ENCODE data around the gene ZNF688. TPM values are rescaled to one million over a fixed set of nuclear protein-coding genes. Genes with fewer than 3 reads are reported as not detected.
A peak's percentile ranks its signal among the peaks of the same experiment; 100 is the strongest.

Gene ZNF688
- total and polyA plus RNA-seq, 9 of the 15 experiments (the other 6 are each of a cell fraction or from before 2014, with no cell fraction given), result 0.48 to 12.9 (median 4.5) TPM

GRCh38 chr16:30526823-30527634, 44.5 kb downstream of the ZNF688 start (continued):
- TF ChIP-seq ESRRA (IDR thresholded peaks at IDR 0.05; ENCODE audit: borderline replicate concordance, low read depth) (peak; percentile 100), CEBPZ (IDR thresholded peaks at IDR 0.05; ENCODE audit: borderline replicate concordance, low read depth, low read length) (no peak), ZNF384 (IDR thresholded peaks at IDR 0.05; ENCODE audit: low read depth, low read length) (no peak), L3MBTL2 (IDR thresholded peaks at IDR 0.05) (peak; percentile 54), ASH1L (IDR thresholded peaks at IDR 0.05; ENCODE audit: borderline replicate concordance, low read depth, partially characterized antibody) (no peak), ARNT (IDR thresholded peaks at IDR 0.05) (no peak), PHTF2 (CRISPR knock-in tag; IDR thresholded peaks at IDR 0.05) (no peak), ZNF76 (CRISPR knock-in tag; IDR thresholded peaks at IDR 0.05; ENCODE audit: borderline replicate concordance) (0 out of 2 replicates have a peak, but pooled peaks have one; percentile 49), HDAC8 (tag; IDR thresholded peaks at IDR 0.05) (no peak), SNAPC5 (CRISPR knock-in tag; IDR thresholded peaks at IDR 0.05) (no peak), UBTF (IDR thresholded peaks at IDR 0.05; ENCODE audit: borderline replicate concordance in 1 of 2, low read depth in 2 of 2, low read length in 2 of 2) (peak; percentile 45 to 54; a peak in 2 of 4 replicates), PHF8 (IDR thresholded peaks at IDR 0.05; ENCODE audit: borderline replicate concordance, low read length) (peak; percentile 63), ZNF778 (CRISPR knock-in tag; IDR thresholded peaks at IDR 0.05) (no peak), NONO (IDR thresholded peaks at IDR 0.05; ENCODE audit: low read depth in 2 of 2, low read length in 1 of 2) (peak; percentile 46 to 70; a peak in 2 of 4 replicates), MTA2 (IDR thresholded peaks at IDR 0.05; ENCODE audit: low read depth) (no peak), RBM14 (IDR thresholded peaks at IDR 0.05; ENCODE audit: borderline replicate concordance, insufficient read depth, low read depth, low read length) (0 out of 2 replicates have a peak, but pooled peaks have one; percentile 35)
- TF ChIP-seq, protein P1, sequence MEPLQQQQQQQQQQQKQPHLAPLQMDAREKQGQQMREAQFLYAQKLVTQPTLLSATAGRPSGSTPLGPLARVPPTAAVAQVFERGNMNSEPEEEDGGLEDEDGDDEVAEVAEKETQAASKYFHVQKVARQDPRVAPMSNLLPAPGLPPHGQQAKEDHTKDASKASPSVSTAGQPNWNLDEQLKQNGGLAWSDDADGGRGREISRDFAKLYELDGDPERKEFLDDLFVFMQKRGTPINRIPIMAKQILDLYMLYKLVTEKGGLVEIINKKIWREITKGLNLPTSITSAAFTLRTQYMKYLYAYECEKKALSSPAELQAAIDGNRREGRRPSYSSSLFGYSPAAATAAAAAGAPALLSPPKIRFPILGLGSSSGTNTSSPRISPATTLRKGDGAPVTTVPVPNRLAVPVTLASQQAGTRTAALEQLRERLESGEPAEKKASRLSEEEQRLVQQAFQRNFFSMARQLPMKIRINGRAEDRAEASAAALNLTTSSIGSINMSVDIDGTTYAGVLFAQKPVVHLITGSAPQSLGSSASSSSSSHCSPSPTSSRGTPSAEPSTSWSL (CRISPR knock-in tag; IDR thresholded peaks at IDR 0.05; ENCODE audit: borderline replicate concordance), result 0 out of 2 replicates have a peak, but pooled peaks have one; percentile 42
- TF ChIP-seq, protein P2, sequence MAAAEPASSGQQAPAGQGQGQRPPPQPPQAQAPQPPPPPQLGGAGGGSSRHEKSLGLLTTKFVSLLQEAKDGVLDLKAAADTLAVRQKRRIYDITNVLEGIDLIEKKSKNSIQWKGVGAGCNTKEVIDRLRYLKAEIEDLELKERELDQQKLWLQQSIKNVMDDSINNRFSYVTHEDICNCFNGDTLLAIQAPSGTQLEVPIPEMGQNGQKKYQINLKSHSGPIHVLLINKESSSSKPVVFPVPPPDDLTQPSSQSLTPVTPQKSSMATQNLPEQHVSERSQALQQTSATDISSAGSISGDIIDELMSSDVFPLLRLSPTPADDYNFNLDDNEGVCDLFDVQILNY (CRISPR knock-in tag; IDR thresholded peaks at IDR 0.05), result 0 out of 2 replicates have a peak, but pooled peaks have one; percentile 39
